Stimulated activated CD4-positive, alpha-beta T cell treated with anti-CD3 and anti-CD28 coated beads, Interleukin-15, amount 100 ng/mL, for 24 hours (primary cell): ENCODE data around the gene MED10.
A peak's percentile ranks its signal among the peaks of the same experiment; 100 is the strongest.

Source experiments
- DNase-seq: peaks from one replicate; pipeline ENCODE4 v3.0.0-alpha.2; 2020

The MED10 gene

GRCh38 chr5:6347673-6348072, 30.7 kb downstream of the MED10 start:
- DNase-seq, result no peak

GRCh38 chr5:6347165-6347564, 31.2 kb downstream of the MED10 start:
- no peak for DNase-seq

GRCh38 chr5:6344593-6344989, 33.8 kb downstream of the MED10 start:
- no peak for DNase-seq

GRCh38 chr5:6343951-6344592, 34.3 kb downstream of the MED10 start:
- DNase-seq, result no peak

- DNase-seq, result no peak
These were observed 35.5 kb downstream of the MED10 start for GRCh38 chr5:6342689-6343315.

GRCh38 chr5:6340100-6340499, 38.2 kb downstream of the MED10 start:
- DNase-seq, result no peak

- DNase-seq, result no peak
These were observed 39.5 kb downstream of the MED10 start for GRCh38 chr5:6338871-6339270.

GRCh38 chr5:6338135-6338534, 40.2 kb downstream of the MED10 start:
- DNase-seq, result no peak

- no peak for DNase-seq
These were observed 45.0 kb downstream of the MED10 start for GRCh38 chr5:6333182-6333905.

- peak; percentile 6 for DNase-seq
These were observed 50.2 kb downstream of the MED10 start for GRCh38 chr5:6328173-6328572.

- no peak for DNase-seq
These were observed 51.6 kb downstream of the MED10 start for GRCh38 chr5:6326776-6327175.

- no peak for DNase-seq
These were observed 56.1 kb downstream of the MED10 start for GRCh38 chr5:6322163-6322713.
